Fibroblast of the conjunctiva (primary cell): Measurements from ENCODE around the gene NCLN.
"Not testable (repeated sequence)": the region's sequence is repeated elsewhere in the genome, so short reads cannot be mapped to it uniquely, and the experiment has no call there.

ENCODE experiments used
- DNase-seq: peaks from one replicate; pipeline ENCODE4 v3.0.0-alpha.2; 2010; ENCODE audit warnings: low read depth

Gene NCLN, protein sequence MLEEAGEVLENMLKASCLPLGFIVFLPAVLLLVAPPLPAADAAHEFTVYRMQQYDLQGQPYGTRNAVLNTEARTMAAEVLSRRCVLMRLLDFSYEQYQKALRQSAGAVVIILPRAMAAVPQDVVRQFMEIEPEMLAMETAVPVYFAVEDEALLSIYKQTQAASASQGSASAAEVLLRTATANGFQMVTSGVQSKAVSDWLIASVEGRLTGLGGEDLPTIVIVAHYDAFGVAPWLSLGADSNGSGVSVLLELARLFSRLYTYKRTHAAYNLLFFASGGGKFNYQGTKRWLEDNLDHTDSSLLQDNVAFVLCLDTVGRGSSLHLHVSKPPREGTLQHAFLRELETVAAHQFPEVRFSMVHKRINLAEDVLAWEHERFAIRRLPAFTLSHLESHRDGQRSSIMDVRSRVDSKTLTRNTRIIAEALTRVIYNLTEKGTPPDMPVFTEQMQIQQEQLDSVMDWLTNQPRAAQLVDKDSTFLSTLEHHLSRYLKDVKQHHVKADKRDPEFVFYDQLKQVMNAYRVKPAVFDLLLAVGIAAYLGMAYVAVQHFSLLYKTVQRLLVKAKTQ

DNA sequence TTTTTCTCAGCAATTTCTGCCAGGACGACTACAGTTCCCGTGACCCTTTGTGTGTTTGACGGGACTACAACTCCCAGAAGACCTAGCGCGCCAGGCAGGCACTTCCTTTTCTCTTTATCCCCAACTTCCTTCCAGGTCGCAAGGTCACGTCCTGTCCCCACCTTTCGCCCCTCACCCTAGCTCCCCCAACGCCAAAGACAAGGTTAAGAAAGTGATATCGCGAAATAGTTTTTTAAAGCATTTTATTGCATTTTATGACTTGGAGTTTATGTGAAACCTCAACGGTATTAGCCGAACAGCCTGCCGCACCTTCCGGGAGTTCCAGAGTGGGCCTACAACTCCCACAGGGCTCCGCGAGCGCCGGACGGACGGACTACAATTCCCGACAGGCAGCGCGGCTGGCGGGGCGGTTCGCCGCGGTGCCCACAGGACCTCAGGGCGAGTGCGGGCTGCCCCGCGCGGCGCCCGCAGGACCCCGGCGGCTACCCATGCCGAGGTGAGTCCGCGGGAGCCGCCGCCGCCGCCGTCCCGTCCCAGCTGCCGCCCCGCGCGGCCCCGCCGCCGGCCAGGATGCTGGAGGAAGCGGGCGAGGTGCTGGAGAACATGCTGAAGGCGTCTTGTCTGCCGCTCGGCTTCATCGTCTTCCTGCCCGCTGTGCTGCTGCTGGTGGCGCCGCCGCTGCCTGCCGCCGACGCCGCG is at the start of gene NCLN:
TSS of gene NCLN (plus strand) at position 470 of the 699 bp plus-strand sequence. CDS start at position 571, 101 bp downstream.
- peak; percentile 85 for DNase-seq

DNA sequence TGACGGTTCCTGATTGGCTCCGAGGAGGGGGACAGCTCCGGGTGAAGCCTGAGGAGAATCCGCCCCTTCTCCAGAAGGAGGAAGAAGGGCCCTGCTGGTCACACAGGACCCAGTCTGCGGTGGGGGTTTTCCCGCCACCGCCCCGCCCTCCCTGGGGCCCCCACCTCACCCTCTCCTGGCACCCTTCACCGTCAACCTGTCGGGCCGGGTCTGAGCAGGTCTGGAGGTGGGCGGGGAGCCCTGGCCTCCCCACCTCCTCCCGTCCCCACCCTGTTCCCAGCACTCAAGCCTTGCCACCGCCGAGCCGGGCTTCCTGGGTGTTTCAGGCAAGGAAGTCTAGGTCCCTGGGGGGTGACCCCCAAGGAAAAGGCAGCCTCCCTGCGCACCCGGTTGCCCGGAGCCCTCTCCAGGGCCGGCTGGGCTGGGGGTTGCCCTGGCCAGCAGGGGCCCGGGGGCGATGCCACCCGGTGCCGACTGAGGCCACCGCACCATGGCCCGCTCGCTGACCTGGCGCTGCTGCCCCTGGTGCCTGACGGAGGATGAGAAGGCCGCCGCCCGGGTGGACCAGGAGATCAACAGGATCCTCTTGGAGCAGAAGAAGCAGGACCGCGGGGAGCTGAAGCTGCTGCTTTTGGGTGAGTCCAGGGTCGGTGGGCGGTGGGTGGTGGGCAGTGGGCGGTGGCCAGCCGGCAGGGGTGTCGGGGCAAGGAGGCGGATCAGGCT is 49.6 kb upstream of the NCLN start, which contains the start of gene GNA15:
TSS of gene GNA15 (plus strand) at position 73 of the 723 bp plus-strand sequence. CDS start at position 491, 418 bp downstream.
- DNase-seq = no peak

DNA sequence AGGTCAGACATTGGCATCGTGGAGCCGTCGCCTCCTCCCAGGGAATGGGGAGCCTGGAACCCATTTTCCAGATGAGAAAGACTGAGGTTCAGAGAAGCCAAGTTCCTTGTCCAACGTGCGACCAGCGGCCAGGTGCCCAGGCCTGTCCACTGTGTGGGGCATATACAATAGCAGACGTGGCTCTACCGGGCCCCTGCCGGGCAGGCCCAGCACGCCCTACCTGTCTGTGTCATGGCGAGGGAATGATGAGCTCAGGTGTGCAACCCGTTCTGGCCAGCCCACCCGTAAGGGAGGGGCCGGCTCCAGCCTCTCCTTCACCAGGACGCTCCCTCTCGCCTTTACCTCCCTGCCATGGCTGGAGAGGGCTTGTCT is 49.1 kb upstream of the NCLN start:
- DNase-seq = no peak

DNA sequence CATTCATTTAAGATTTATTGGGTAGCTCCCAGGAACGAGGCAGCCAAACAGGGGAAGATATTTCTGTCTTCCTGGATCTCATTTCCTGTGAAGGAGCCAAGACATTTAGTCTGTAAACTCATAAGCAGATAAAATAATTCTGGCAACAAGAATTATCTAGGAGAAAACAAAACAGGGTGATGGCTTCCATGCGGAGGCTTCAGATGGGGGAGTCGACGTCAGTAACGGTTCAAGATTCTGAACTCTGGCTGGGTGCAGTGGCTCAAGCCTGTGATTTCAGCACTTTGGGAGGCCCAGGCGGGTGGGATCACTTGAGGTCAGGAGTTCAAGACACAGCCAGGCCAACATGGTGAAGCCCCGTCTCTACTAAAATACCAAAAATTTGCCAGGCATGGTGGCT is 48.6 kb upstream of the NCLN start:
- DNase-seq = no peak

DNA sequence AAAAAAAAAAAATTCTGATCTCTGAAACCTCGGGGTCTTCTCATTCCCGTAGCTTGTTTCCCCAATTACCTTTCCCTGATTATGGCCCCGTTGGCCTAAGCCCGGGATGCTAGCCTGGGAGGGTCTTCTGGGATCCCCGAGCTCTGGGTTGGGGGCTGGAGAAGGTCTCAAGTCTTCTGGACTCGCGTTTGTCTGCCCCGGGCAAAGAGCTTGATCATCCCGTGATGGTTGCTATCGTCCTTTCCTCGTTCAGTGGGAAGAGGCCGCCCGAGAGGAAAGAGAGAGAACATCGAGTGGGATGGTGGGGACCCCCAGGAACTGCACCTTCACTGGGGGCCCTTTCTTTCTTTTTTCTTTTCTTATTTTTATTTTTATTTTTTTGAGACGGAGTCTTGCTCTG is 47.5 kb upstream of the NCLN start:
- DNase-seq = no peak

DNA sequence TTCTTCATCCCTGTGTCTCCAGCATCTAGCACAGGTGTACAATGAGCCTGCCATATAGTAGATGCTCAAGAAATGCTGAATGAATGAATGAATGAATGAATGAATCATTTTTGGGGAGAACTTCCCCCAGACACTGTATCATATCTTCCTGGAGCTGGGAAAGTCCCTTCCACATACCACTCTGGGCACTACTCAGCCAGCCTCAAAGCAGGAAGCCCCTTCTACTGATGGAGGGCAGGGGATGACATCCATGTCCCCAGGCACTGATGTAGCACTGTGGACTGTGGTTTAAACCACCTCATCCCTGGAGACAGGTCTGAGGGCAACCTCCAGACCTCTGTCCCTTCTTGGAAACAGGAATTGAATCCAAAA is 45.1 kb upstream of the NCLN start:
- DNase-seq = no peak

DNA sequence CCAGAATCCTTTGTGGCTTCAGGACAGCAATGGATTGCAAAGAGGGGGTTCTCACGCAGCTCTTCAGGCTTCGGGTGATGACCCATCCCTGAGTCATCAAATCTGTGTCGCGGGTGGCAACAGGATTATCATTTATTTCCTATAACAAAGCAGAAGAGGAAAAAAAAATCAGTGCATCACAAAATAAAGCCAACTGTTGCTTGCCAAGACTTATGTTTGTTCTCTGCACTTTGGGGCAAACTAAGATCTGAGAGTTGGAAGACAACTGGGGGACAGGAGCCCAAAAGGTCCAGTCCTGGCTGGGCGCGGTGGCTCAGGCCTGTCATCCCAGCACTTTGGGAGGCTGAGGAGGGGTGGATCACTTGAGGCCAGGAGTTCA is 43.4 kb upstream of the NCLN start:
- peak; percentile 35 for DNase-seq

DNA sequence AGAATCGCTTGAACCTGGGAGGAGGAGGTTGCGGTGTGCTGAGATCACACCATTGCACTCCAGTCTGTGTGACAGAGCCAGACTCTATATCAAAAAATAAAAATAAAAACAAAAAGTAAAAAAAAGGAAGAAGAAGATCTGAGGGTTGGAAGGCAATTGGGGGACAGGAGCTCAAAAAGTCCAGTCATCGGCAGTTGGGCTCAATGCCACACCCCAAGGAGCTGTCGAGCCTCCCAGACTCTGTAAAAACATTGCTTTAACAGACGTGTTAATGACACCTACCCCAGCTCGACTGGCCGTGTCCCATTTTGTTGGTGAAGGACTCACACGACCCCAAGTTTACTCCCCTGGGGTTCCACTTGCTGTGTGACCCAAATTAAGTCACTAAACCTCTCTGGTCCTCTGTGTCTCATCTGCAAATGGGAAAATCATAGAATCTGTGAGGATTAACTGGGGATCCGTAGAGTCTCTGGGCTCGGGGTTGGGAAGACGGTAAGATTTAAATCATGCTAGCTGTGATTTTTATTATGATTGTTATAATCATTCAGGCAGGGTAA is 42.9 kb upstream of the NCLN start:
- DNase-seq = no peak

DNA sequence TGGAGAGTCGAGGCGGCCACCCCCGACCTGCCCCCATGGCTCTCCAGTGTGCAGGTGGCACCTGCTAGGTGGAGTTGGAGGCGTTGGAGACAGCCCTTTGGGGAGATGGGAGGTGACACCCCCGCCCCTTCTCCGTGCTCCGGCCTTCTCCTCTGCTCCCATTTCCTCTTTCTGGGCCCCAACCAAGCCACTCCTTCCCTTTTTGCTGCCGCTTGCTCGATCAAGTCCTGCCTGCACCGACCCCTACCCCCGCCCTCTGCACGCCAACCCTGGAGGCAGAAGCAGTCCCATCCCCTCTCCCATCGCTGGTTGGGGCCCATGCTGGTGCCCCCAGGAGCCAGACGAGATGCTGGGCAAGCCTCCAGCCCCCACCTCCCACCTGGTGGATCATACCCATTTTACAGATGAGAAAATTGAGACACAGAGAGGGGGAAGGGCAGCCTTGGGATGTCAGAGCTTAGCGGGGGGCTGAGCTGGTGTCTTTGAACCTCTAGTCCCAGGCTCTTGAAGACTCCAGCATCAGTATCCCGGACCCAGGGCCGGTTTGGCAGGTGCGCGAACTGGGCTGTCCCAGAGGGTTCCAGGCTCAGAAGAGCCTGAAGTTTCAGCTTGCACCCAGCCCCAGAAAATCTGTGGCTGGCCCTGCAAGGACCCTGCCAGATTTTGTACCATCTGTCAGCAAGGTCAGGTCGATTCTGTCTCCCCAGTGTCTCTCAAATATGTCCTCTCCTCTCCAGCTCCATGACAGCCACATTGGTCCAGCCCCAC is 39.6 kb upstream of the NCLN start:
- DNase-seq = no peak

DNA sequence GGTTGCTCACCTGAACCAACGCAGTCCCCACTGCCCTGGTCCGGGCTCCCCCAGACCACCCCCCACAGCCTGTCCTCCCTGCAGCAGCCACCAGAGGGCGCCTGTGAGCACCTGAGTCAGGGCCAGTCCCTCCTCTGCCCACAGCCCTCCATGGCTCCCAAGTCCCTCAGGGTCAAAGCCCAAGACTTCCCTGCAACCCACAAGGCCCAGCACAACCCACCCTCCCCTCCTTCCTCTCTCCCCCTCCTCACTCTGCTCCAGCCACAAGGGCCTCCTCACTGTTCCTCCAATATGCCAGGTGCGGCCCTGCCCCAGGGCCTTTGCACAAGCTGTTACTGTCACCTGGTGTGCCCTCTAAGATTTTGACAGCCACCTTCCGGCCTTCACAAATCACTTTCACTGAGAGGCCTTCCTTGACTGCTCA is 39.0 kb upstream of the NCLN start:
- no peak for DNase-seq

DNA sequence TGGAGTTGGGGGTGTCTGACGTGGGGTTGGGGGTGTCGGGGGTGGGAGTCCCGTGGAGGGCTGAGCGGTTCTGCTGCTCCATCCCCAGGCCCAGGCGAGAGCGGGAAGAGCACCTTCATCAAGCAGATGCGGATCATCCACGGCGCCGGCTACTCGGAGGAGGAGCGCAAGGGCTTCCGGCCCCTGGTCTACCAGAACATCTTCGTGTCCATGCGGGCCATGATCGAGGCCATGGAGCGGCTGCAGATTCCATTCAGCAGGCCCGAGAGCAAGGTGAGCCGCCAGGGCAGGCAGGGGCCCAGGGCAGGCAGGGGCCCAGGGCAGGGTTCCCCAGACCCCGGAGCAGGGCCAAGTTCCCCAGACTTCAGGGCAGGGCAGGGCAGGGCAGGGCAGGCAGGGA is 37.2 kb upstream of the NCLN start:
- DNase-seq = no peak

DNA sequence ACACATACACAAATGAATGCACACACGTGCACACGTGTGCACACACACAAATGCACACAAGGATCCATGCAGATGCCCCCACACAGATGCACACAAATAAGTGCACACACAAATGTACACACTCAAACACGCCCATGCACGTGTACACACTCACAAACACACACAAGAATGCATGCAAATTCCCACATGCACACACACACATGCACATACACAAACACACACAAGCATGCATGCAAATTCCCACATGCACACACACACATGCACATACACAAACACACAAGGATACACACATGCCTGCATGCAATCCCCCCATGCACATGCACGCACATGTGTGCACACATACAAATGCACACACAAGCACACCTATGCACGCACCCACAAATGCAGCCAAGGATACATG is 36.6 kb upstream of the NCLN start:
- no peak for DNase-seq

DNA sequence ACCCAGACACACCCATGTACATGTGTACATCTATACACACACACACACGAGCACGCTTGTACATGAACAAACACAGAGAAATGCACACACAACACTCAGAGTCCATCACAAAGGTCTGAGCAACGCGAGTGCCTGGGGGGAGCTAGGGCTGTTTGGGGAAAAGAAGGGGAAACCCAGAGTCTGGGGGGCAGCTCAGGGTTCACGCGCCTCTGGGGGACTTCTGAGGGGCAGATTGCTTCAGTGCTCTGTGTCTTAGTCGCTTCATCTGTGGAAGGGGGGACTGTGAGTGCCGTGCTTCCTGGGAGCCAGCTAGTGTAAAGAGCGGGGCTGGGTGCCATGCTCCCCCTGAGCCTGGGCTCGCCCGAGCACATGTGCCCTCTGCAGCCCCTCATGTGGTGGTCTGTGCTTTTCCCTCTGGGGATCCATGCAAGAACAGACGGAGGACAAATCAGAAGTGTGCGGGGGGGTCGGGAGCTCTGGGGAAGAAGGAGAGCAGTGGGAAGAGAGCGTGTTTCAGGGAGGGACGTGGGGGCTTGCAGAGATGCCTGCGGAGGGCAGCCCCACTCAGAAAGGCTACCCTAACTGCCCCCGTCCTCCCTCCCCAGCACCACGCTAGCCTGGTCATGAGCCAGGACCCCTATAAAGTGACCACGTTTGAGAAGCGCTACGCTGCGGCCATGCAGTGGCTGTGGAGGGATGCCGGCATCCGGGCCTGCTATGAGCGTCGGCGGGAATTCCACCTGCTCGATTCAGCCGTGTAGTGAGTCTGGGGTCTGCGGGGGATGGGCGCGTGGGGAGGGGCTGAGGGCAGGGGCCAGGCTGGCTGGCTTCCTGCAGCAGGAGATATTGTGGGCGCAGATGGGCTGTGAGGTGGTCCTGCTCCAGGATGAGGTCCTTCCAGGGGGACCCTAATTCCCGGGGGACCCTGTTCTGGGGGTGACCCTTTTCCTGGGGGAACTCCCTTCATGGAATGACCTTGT is 35.9 kb upstream of the NCLN start:
- DNase-seq = no peak

DNA sequence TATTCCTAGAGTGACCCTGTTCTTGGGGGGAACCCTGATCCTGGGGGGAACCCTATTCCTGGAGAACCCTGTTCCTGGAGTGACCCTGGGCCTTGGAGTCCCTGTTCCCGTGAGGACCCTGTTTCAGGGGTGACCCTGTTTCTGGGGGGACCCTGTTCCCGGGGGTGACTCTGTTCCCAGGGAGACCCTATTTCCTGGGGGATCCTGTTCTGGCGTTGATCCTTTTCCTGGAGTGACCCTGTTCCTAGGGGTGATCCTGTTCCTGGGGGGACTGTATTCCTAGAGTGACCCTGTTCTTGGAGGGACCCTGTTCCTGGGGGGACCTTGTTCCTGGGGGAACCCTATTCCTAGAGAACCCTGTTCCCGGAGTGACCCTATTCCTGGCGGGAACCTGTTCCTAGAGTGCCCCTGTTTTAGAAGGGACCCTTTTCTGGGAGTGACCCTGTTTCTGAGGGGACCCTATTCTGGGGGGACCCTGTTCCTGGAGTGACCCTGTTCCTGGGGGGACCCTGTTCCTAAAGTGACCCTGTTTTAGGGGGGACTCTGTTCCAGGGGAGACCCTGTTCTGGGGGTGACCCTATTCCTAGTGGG is 34.9 kb upstream of the NCLN start:
- DNase-seq = no peak

DNA sequence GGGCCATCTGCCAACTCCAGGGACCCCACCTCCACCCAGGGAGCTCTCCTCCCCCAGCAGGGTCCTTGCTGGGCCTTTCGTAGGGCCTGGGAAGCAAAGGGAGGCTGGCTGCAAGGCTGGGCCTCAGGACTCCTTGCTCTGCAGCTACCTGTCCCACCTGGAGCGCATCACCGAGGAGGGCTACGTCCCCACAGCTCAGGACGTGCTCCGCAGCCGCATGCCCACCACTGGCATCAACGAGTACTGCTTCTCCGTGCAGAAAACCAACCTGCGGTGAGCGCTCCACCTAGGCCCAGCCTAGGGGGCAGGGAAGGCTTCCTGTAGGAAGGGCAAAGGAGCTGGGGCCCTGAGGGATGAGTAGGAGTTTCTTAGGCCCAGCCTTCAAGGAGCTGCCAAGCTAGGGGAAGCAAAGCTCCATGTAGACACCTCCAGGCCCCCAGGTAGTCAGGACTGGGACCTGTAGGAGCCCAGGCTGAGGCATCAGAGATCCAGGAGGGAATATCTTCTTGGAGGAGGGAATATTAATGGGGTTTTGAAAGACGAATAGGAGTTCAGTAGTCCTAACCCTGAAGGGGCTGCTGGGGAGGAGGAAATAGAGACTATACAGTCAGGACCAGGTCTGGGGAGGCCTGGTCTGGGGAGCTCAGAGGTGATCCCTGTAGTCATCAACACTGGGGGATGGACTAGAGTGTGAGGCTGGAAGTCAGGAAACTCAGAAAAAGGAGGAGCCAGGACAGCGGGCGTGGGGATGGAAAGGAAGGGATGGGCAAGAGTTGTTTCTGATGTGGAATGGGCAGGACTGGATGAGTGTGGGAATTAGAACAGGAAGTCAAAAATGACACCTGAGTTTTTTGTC is 33.9 kb upstream of the NCLN start:
- no peak for DNase-seq

DNA sequence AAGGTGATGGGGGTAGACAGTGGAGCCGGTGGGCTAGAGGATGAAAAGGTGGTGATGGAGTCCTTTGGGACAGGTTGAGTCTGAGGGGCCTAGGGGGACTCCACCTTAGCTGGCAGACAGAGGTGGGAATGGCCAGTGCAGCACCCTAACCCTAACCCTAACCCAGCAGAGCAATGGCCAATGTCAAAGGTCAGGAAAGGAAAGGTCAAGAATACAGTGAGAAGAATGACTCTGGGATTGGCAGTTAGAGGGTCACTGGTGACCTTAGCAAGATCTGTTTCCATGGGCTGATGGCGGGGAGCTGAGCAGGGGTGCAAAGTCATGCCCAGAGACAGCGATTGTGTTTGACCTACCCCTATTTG is 33.3 kb upstream of the NCLN start:
- no peak for DNase-seq

DNA sequence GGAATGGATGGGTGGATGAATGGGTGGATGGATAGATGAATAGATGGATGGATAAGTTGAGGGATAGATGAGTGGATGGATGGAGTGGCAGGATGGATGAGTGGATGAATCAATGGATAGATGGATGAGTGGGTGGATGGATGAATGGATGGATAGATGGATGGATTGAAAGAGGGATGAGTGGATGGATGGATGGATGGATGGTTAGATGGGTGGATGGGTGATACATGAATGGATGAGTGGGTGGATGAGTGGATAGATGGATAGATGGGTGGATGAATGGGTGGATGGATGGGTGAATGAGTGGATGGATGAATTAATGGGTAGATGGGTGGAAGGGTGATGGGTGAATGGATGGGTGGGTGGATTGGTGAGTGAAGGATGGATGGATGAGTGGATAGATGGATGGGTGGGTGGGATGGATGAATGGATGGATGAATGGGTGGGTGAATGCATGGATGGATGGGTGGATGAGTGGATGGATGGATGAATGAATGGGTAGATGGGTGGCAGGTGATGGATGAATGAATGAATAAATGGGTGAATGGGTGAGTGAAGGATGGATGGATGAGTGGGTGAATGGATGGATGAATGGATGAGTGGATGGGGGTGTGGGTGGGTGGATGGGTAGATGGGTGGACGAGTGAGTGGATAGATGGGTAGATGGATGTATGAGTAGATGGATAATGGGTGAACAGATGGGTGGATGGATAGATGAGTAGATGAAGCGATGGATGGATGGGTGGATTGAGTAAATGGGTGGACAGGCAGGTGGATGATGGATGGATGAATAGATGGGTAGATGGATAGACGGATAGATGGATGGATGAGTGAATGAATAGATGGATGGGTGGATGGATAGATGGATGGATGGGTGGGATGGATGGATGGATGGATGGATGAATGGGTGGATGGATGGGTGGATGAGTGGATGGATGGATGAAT is 32.2 kb upstream of the NCLN start:
- DNase-seq = no peak

DNA sequence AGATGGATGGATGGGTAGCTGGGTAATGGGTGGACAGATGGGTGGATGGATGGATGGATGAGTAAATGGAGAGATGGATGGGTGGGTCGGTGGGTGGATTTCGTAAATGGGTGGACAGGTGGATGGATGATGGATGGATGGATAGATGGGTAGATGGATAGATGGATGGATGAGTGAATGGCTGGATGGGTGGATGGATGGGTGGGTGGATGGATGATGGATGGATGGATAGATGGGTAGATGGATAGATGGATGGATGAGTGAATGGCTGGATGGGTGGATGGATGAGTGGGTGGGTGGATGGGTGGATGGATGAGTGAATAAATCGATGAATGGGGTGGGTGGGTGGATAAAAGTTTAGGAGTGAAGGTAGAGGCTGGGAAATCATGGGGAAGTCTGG is 31.3 kb upstream of the NCLN start:
- not testable (repeated sequence) for DNase-seq
